HG03095 (cell line): ENCODE measurements around the gene RPS6KL1.

Experiments
- ATAC-seq: cut with Tn5 transposase; IDR thresholded peaks from one replicate; pipeline ENCODE4 v1.9.1; 2021; ENCODE audit warnings: moderate library complexity; ENCODE audit not compliant: unreplicated experiment

RPS6KL1 gene

DNA sequence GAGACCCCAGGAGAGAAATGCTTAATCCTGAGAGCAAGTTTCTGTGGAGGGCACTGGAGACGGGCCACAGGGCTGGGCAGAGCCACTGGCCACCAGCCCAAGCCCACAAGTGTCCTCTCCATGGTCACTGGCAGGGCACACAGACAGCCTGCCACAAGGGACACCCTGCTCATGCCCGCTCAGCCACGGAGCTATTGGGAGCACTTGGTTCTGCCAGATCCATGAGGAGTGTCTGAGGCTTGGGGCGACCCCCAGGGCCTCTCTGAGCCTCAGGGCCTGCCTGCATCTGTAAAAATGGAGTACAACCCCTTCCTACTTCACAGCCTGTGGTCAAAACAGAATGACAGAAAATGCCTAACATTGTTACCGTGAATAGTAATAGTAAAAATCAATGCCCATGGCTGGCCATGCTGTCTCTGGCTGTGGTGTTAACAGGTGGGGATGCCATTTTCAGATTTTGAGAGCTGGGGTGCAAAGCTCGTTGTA lies 29.2 kb upstream of the RPS6KL1 start:
- ATAC-seq = no peak

DNA sequence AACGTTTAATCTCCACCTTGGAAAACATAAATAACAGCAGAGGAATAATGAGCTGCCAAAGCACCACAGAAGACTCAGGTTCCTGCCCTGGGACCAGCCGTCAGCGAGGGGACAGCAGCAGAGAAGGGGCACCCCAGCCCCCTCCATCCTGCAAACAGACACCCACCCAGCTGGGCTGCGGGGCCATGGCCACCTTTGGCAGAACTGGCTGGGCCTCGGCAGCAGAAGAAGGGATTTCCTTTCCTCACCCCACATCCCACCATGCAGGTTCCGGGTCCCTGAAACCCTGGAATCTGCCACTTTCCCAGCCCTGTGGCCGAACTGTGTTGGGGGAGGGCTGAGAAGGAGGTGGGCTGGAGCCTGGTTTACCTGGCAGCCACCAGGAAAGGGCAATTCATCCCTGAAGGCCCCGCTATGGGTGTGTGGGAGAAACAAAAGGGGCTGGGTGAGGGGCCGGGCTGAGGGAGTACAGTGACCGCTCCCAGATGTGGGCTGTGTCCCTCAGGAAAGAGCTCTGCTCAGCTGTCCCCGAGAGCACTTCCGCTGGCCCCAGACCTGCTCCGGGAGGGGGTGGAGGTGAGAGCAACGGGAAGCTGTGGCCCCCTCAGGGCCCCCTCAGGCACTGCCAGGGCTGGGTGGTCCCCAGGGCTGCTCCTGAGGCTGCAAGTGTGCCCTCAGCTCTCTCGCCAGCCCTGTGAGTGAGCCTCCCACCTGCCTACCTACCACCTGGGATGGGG lies 28.6 kb upstream of the RPS6KL1 start:
- no peak for ATAC-seq

DNA sequence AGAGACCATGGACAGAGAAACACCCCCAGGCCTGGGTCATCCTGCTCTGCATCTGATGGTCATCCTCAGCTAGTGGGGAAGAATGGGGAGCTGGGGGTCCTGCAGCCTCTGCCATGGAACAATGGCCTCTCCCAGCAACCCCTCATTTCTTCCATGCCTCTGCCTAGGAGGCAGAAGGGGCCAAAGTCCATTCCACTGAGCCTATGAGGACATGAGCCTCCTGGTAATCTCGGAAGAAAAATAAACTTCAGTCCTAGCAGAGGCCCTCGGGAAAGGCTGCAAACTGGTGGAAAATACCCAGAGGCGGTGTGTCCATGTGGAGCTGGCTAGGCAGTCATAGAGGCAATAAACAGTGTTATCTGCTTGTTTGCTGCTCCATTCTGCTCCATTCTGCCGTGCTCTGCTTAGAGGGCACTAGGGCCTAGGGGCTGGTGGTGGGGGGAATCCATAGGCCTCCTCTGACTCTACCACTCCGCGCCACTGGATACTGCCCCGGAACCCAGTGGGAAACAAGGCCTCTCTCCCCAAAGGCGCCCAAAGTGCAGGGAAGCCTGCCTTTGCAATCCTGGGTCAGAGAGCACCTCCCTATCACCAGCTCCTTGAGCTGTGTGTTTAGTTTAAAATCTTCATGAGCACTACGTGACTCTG lies 27.9 kb upstream of the RPS6KL1 start:
- no peak for ATAC-seq

DNA sequence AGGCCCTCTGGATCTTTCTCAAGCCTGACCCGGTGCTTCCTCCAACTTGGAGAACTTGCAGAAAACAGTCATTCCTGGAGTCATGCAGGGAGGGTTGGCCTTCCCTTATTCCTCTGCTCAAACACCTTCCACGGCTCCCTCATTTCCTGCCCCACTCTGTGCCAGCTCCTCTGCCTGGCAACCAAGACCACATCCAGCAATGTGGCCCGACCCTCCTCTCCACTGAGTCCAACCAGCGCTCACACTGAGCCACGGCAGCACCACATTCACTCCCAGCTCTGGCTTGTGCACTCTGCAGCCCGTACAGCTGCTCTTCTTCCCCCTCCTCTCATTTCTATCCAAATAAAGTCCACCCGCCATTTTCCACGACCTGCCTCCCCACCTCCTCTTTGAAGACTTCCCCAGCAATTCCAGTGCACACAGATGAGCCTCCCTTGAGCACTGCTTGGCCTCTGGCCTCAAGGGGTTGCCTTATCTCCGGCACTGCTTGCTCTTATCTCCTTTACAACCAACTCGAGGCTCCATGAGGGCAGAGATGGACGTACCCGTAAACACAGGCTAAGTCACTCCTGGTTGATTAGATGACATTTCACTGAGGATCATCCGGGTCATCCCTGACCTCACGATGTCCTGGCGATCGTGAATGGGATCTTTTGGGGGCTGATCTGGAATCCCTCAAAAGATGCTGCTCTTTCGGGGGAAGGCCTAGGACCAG lies 27.0 kb upstream of the RPS6KL1 start:
- ATAC-seq = no peak

- ATAC-seq = no peak
Observed at GRCh38 chr14:74949191-74949601, 26.1 kb upstream of the RPS6KL1 start.

GRCh38 chr14:74948228-74949175 lies 25.4 kb upstream of the RPS6KL1 start:
- ATAC-seq = no peak

GRCh38 chr14:74947353-74948227 lies 24.5 kb upstream of the RPS6KL1 start:
- no peak for ATAC-seq

GRCh38 chr14:74946659-74947281 lies 23.7 kb upstream of the RPS6KL1 start:
- no peak for ATAC-seq

DNA sequence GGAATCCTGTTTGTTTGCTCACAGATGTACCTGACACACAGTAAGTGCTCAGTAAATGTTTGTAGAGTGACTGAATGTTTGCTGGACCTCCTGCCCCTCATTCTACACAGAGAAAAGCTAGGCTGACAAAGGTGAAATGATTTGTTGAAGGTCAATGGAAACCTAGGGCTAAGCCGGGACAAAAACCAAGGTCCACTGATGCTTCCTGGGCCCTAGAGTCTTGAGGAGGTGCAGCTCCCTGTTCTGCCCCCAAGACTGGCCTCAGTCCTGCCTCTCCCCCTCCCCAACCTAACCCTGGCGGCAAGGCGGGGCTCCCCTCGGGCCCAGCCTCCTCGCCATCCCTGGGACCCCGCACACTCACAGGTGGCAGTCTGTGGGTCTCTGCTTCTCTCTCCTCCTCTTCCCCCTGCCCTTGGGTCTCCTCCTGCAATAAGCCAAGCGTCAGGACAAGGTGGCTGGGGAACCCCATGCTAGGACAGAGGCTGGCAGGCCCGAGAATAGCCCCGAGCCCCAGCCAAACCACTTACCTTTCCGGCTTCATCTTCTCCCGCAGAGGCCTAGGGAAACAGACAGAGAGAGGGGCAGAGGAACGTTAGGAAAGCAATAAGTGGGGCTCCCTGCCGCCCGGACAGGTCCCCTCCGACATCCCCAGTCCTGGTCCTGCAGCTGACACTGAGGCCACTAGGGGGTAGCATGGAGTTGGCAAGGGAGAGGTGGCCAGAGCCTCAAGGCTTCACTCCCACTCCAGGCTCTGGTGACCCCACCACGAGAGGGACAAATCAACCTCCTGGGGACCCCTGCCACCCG lies 23.0 kb upstream of the RPS6KL1 start:
- ATAC-seq = no peak

GRCh38 chr14:74945261-74945851 lies 22.3 kb upstream of the RPS6KL1 start:
- ATAC-seq = no peak

DNA sequence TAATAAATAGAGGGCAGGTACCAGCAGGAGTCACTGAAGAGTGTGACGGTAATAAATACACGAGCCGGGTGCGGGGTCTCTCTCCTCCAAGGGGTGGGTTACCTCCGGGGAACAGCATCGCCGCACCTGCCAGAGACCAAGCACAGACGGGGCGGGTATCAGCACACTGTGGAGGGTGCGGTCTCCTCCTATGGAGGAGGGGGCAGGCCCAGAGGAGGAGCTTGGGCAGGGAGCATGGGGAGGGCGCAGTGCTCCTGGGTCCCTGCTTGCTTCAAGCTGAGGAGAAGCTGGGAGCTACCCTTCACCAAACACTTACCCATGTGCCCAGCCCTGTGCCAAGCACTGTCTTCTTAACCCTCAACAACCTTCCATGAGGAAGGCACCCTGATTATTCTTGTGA lies 19.5 kb upstream of the RPS6KL1 start:
- no peak for ATAC-seq

DNA sequence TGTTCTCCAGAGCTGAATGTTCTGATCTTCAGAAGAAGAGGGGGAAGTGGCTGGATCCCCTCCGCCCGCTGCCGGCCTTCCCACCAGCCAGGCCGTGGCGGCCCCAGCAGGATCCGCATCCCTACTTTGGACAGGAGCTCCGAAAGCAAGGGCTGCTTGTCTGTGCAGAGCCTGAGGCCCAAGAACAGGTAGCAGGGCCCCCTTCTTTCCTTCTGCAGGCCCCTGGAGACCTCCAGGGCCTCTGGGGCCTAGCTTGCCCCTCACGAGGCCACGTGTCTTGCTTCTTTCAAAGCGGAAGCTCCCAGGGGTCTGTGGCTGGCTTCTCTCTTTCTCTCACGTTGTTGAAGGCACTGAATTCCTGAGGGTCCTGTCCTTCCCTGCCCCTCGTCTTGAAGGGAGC lies 19.1 kb upstream of the RPS6KL1 start:
- ATAC-seq = no peak

DNA sequence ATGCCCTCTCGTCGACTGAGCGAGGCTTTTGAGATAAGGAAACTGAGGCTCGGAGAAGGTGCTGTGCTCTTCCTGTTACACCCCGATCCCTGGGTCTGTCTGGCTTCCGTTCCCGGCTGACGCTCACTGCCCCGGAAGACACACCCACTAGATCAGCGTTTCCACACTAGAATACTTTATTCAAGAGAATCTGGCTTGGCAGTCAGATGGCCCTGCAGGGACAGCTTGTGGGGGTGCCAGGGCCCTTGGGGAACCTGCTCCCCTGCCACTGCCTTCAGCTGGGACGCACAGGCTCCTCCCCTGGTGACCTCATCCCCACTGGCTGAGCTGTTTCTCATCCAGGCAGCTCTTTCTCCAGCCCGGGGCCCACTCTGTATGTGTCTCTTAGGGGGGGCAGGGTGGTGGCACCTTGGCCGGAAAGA lies 18.6 kb upstream of the RPS6KL1 start:
- no peak for ATAC-seq

DNA sequence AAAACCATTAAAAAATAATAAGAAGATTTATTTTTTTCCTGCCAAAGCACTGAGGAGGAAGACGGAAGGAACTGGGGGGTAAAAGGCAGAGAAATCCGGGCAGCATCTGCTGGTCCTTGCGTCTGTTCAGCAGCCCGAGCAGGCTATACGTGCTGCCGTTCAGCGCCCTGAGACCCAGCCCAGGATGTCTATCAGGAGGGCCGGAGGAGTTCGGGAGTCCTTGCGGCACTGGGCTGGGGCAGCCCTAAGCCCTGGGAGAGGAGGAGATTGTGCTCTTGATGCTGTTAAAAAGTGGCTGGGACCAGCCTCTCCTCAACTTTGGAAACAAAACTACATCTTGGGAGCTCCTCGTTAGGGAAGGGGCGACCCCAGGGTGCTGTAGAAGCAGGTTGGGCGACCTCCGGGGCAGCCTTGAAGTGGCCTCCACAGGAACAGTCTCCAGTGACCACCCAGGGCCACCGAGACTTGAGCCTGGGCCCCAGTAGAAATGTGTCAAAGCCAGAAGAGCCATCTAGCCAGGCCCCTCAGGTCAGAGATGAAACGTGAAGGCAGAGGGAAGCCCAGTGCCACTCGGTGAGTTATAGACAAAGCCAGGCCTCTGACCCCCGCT lies 18.0 kb upstream of the RPS6KL1 start:
- ATAC-seq = no peak

DNA sequence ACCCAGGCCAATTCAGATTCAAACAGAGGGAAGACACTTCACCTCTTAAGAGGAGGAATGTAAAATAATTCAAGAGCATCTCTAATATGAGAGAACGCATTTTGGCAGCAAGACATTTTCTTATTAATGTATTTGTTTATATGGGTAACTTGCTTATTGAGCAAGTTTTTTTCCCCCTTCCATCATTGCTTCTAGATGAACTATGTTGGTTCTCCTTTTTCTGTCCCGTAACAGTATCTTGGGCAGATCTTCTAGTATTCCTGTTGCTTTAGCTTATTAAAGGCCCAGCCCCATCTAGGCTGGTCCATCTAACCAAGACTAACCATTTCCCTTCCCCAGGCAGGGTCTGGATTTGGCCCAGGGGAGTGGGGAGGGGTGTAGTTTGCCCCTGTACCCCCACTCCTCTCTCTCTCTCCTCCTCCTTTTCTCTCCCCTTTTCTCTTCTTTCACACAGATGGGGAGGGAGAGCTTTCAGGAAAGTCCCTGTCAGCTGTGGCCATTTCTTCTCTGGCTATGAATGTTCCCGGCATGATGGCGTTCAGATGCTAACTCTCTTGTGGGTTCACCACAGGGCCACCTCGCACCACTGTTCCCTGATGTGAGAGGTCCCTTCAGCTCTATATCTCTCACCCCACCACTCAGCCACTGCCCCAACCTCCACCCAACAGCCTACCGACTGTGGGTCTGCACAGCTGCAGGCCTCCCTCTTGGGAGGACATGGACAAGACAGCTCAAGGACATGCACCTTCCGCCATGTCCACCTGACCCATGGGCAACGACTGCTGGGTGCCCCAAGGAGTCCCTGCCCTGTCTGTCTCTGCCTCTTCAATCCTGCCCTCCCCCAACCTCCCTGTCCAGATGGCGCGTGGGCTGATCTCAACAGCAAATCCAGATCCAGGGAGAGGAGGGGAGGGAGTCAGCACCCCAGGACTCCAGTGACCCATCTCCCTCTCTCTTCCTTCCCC lies 15.8 kb upstream of the RPS6KL1 start:
- no peak for ATAC-seq

DNA sequence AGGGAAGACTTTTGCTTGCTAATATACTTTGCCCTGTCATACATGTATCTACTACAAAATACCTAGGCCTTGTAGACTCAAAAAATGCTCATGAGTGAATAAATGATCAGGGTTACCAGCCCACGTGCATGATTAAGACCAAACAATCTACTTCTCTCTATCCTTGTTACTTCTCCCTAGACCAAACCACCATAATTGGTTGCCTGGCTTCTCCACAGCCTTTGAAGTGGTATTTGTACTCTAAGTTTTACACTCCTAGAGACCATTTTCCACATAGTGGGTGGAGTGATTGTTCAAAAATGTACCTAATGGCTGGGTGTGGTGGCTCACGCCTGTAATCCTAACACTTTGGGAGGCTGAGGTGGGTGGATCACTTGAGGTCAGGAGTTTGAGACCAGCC lies 14.1 kb upstream of the RPS6KL1 start:
- no peak for ATAC-seq

GRCh38 chr14:74936731-74937130 lies 13.7 kb upstream of the RPS6KL1 start:
- no peak for ATAC-seq
